22Rv1 (cell line): ENCODE data around the gene DLG4.

Source experiments
- CTCF ChIP-seq: fragments of 450-650 bp; IDR thresholded peaks from 2 replicates; pipeline ENCODE4 v1.5.1; 2017; ENCODE audit warnings: mild to moderate bottlenecking
- ZFX ChIP-seq: fragments of 450-650 bp; IDR thresholded peaks from 2 replicates; pipeline ENCODE4 v1.6.1; 2017; ENCODE audit warnings: antibody characterized with exemption, borderline replicate concordance

DNA sequence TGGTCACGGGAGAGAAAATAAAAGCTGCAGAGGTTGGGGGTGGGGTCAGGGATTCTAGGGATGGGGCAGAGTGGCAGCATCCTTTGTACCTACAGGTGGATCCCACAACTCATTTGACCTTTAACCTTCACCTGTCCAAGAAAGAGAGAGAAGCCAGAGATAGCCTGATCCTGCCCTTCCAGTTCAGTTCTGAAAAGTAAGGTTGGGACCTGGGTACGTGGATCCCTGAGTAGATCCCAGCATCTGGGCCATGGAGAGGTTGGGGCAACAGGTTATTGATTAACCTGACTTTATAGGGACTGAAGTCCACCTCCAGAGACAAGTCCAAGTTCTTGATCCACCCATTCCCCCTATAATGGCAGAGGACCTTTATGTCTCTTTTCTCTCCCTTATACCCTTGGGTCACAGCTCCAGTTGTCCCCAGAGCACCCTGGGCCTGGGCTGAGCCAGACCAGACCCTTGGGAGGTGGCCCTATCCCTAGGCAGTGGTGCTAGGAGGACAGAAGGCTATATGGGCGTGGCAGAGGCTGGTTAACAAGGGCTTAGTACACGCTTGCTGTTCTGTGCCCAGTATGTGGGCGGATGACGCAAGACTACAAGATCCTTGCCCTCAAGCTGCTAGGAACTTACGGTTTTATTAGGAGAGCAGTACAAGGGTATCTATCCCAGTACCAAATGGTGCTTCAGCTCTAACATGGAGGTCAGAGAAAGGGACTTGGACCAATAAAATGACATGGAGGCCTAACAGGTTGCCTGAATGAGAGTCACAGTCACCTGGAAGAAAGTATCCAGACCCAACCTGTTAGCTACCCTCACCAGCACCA, 39.3 kb upstream of the DLG4 start:
- TF ChIP-seq CTCF, result no peak
- TF ChIP-seq ZFX, result no peak
